Stimulated activated naive CD8-positive, alpha-beta T cell treated with anti-CD3 and anti-CD28 coated beads, Interleukin-15, amount 100 ng/mL, for 72 hours (primary cell): Measurements from ENCODE around the gene PTPN14.

Experiments used
- ATAC-seq: fragments of 150-1000 bp; cut with Tn5 transposase; 2 replicates; pipeline ENCODE4 v1.10.0; 2021; ENCODE audit warnings: mild to moderate bottlenecking, moderate library complexity
- DNase-seq, 2 donors: peaks; one replicate each; pipeline ENCODE4 v3.0.0; 2021 to 2022
- H3K27ac Mint-ChIP-seq, 2 donors: one replicate each; pipeline ENCODE4 v1.8.0; 2022; ENCODE audit warnings: mild to moderate bottlenecking in 2 of 2, mixed read lengths in 2 of 2, moderate library complexity in 2 of 2
- H3K27me3 Mint-ChIP-seq: one replicate; pipeline ENCODE4 v1.8.0; 2022; ENCODE audit warnings: mixed read lengths
- H3K4me1 Mint-ChIP-seq: one replicate; pipeline ENCODE4 v1.8.0; 2022; ENCODE audit warnings: mild to moderate bottlenecking, mixed read lengths
- H3K4me3 Mint-ChIP-seq, 2 donors: one replicate each; pipeline ENCODE4 v1.8.0; 2022; ENCODE audit warnings: mild to moderate bottlenecking in 2 of 2, mixed read lengths in 2 of 2, moderate library complexity in 1 of 2
- H3K9me3 Mint-ChIP-seq, 2 donors: one replicate each; pipeline ENCODE4 v1.8.0; 2022; ENCODE audit warnings: mixed read lengths in 2 of 2

PTPN14 gene

GRCh38 chr1:214467078-214467585, 84.3 kb downstream of the PTPN14 start:
- ATAC-seq: no peak
- Mint-ChIP-seq H3K9me3 (peaks cover 0 to 3% of the 10 kb centered on the region in 2 donors), H3K27me3 (peaks cover 24% of the 10 kb centered on the region), H3K27ac (no peak overlapping the region), H3K4me3 (no peak overlapping the region), H3K4me1 (no peaks in the 10 kb centered on the region)
- no peak for DNase-seq

- DNase-seq (no peak), ATAC-seq (no peak)
- Mint-ChIP-seq H3K9me3 (no peaks in the 10 kb centered on the region), H3K4me1 (no peaks in the 10 kb centered on the region), H3K4me3 (no peak overlapping the region), H3K27ac (no peak overlapping the region), H3K27me3 (peaks cover 18% of the 10 kb centered on the region)
These were observed 84.9 kb downstream of the PTPN14 start for GRCh38 chr1:214466403-214467077.

GRCh38 chr1:214464445-214465287, 86.7 kb downstream of the PTPN14 start:
- Mint-ChIP-seq H3K27me3 (peaks cover 18% of the 10 kb centered on the region), H3K4me3 (no peak overlapping the region), H3K4me1 (no peaks in the 10 kb centered on the region), H3K9me3 (no peaks in the 10 kb centered on the region), H3K27ac (peak overlapping the region in 1 of 2 donors; percentile 2)
- DNase-seq (no peak), ATAC-seq (no peak)

- no peak overlapping the region for H3K27ac Mint-ChIP-seq
- no peak for ATAC-seq
- no peak for DNase-seq
- H3K4me1 Mint-ChIP-seq: no peaks in the 10 kb centered on the region
- H3K4me3 Mint-ChIP-seq: no peak overlapping the region
- no peaks in the 10 kb centered on the region for H3K9me3 Mint-ChIP-seq
- H3K27me3 Mint-ChIP-seq: peaks cover 10% of the 10 kb centered on the region
These were observed 87.8 kb downstream of the PTPN14 start for GRCh38 chr1:214463596-214463995.

- H3K27ac Mint-ChIP-seq: no peak overlapping the region
- H3K27me3 Mint-ChIP-seq: peaks cover 3% of the 10 kb centered on the region
- DNase-seq: no peak
- ATAC-seq: no peak
- no peaks in the 10 kb centered on the region for H3K9me3 Mint-ChIP-seq
- H3K4me3 Mint-ChIP-seq: no peak overlapping the region
- H3K4me1 Mint-ChIP-seq: no peaks in the 10 kb centered on the region
These were observed 88.5 kb downstream of the PTPN14 start for GRCh38 chr1:214462882-214463281.

- H3K4me3 Mint-ChIP-seq: no peak overlapping the region
- no peaks in the 10 kb centered on the region for H3K9me3 Mint-ChIP-seq
- H3K27me3 Mint-ChIP-seq: no peaks in the 10 kb centered on the region
- H3K4me1 Mint-ChIP-seq: no peaks in the 10 kb centered on the region
- DNase-seq: no peak
- H3K27ac Mint-ChIP-seq: no peak overlapping the region
- no peak for ATAC-seq
These were observed 90.1 kb downstream of the PTPN14 start for GRCh38 chr1:214461305-214461704.

GRCh38 chr1:214460304-214460916, 91.0 kb downstream of the PTPN14 start:
- Mint-ChIP-seq H3K9me3 (no peaks in the 10 kb centered on the region), H3K4me3 (no peak overlapping the region), H3K27ac (no peak overlapping the region), H3K27me3 (peaks cover 1% of the 10 kb centered on the region), H3K4me1 (peaks cover under 1% of the 10 kb centered on the region)
- ATAC-seq (no peak), DNase-seq (no peak)

GRCh38 chr1:214459895-214460294, 91.5 kb downstream of the PTPN14 start:
- no peak overlapping the region for H3K27ac Mint-ChIP-seq
- peaks cover 7% of the 10 kb centered on the region for H3K27me3 Mint-ChIP-seq
- H3K4me1 Mint-ChIP-seq: peaks cover 6% of the 10 kb centered on the region
- no peak overlapping the region for H3K4me3 Mint-ChIP-seq
- DNase-seq: no peak
- no peaks in the 10 kb centered on the region for H3K9me3 Mint-ChIP-seq
- no peak for ATAC-seq

GRCh38 chr1:214458541-214458940, 92.9 kb downstream of the PTPN14 start:
- no peak overlapping the region for H3K4me3 Mint-ChIP-seq
- H3K27ac Mint-ChIP-seq: no peak overlapping the region
- H3K4me1 Mint-ChIP-seq: peaks cover 6% of the 10 kb centered on the region
- H3K9me3 Mint-ChIP-seq: no peaks in the 10 kb centered on the region
- DNase-seq (no peak), ATAC-seq (no peak)
- H3K27me3 Mint-ChIP-seq: peaks cover 14% of the 10 kb centered on the region

GRCh38 chr1:214455971-214456867, 95.2 kb downstream of the PTPN14 start:
- Mint-ChIP-seq H3K4me1 (peaks cover 6% of the 10 kb centered on the region), H3K27ac (no peak overlapping the region), H3K9me3 (no peaks in the 10 kb centered on the region), H3K27me3 (peaks cover 37% of the 10 kb centered on the region), H3K4me3 (no peak overlapping the region)
- ATAC-seq (no peak), DNase-seq (no peak)

- H3K4me1 Mint-ChIP-seq: peaks cover 6% of the 10 kb centered on the region
- H3K4me3 Mint-ChIP-seq: no peak overlapping the region
- peaks cover 37% of the 10 kb centered on the region for H3K27me3 Mint-ChIP-seq
- ATAC-seq: no peak
- DNase-seq: no peak
- no peak overlapping the region for H3K27ac Mint-ChIP-seq
- H3K9me3 Mint-ChIP-seq: no peaks in the 10 kb centered on the region
These were observed 95.9 kb downstream of the PTPN14 start for GRCh38 chr1:214455479-214455878.

GRCh38 chr1:214454569-214455396, 96.6 kb downstream of the PTPN14 start:
- DNase-seq: no peak
- ATAC-seq: no peak

GRCh38 chr1:214453109-214453722, 98.2 kb downstream of the PTPN14 start:
- Mint-ChIP-seq H3K27ac (peak overlapping the region in 1 of 2 donors; percentile 8), H3K4me3 (no peak overlapping the region), H3K27me3 (peaks cover 37% of the 10 kb centered on the region), H3K9me3 (no peaks in the 10 kb centered on the region), H3K4me1 (peaks cover 6% of the 10 kb centered on the region)
- DNase-seq: no peak
- no peak for ATAC-seq

More at GRCh38 chr1:214454569-214455396, 96.6 kb downstream of the PTPN14 start:
- Mint-ChIP-seq H3K4me1 (peaks cover 6% of the 10 kb centered on the region), H3K4me3 (no peak overlapping the region), H3K27me3 (peaks cover 37% of the 10 kb centered on the region), H3K27ac (no peak overlapping the region), H3K9me3 (no peaks in the 10 kb centered on the region)
